ENCODE measurements around the gene CD320.

- TF ChIP-seq, protein P1, sequence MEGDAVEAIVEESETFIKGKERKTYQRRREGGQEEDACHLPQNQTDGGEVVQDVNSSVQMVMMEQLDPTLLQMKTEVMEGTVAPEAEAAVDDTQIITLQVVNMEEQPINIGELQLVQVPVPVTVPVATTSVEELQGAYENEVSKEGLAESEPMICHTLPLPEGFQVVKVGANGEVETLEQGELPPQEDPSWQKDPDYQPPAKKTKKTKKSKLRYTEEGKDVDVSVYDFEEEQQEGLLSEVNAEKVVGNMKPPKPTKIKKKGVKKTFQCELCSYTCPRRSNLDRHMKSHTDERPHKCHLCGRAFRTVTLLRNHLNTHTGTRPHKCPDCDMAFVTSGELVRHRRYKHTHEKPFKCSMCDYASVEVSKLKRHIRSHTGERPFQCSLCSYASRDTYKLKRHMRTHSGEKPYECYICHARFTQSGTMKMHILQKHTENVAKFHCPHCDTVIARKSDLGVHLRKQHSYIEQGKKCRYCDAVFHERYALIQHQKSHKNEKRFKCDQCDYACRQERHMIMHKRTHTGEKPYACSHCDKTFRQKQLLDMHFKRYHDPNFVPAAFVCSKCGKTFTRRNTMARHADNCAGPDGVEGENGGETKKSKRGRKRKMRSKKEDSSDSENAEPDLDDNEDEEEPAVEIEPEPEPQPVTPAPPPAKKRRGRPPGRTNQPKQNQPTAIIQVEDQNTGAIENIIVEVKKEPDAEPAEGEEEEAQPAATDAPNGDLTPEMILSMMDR (IDR thresholded peaks at IDR 0.05 in 2 of 3, conservative IDR thresholded peaks at IDR 0.05 in 1 of 3; ENCODE audit: control insufficient read depth in 2 of 3, extremely low read depth in 1 of 3, insufficient read depth in 1 of 3, low read depth in 3 of 3, low read length in 3 of 3) = no peak
- TF ChIP-seq STAT3 (IDR thresholded peaks at IDR 0.05; ENCODE audit: low read depth, low read length) = no peak
- no peak for TF ChIP-seq POLR2AphosphoS5 (IDR thresholded peaks at IDR 0.05; ENCODE audit: low read length)
- TF ChIP-seq HDAC6 (IDR thresholded peaks at IDR 0.05; ENCODE audit: unreplicated experiment) = no peak
- TF ChIP-seq POLR2AphosphoS2 (IDR thresholded peaks at IDR 0.05; ENCODE audit: low read depth, low read length) = no peak
- no peak for TF ChIP-seq GABPA (IDR thresholded peaks at IDR 0.05; ENCODE audit: low read depth)
- no peak for TF ChIP-seq RAD51 (IDR thresholded peaks at IDR 0.05)
- TF ChIP-seq, protein P2, sequence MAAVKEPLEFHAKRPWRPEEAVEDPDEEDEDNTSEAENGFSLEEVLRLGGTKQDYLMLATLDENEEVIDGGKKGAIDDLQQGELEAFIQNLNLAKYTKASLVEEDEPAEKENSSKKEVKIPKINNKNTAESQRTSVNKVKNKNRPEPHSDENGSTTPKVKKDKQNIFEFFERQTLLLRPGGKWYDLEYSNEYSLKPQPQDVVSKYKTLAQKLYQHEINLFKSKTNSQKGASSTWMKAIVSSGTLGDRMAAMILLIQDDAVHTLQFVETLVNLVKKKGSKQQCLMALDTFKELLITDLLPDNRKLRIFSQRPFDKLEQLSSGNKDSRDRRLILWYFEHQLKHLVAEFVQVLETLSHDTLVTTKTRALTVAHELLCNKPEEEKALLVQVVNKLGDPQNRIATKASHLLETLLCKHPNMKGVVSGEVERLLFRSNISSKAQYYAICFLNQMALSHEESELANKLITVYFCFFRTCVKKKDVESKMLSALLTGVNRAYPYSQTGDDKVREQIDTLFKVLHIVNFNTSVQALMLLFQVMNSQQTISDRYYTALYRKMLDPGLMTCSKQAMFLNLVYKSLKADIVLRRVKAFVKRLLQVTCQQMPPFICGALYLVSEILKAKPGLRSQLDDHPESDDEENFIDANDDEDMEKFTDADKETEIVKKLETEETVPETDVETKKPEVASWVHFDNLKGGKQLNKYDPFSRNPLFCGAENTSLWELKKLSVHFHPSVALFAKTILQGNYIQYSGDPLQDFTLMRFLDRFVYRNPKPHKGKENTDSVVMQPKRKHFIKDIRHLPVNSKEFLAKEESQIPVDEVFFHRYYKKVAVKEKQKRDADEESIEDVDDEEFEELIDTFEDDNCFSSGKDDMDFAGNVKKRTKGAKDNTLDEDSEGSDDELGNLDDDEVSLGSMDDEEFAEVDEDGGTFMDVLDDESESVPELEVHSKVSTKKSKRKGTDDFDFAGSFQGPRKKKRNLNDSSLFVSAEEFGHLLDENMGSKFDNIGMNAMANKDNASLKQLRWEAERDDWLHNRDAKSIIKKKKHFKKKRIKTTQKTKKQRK (IDR thresholded peaks at IDR 0.05; ENCODE audit: low read depth, low read length) = no peak
- no peak for TF ChIP-seq ETV6 (conservative IDR thresholded peaks at IDR 0.05 in 1 of 2, IDR thresholded peaks at IDR 0.05 in 1 of 2; ENCODE audit: borderline replicate concordance in 1 of 2, low read depth in 1 of 2)
- TF ChIP-seq MYC (IDR thresholded peaks at IDR 0.05; ENCODE audit: insufficient read depth, insufficient read length, insufficient replicate concordance, low read length, severe bottlenecking) = no peak
- TF ChIP-seq STAT1 (conservative IDR thresholded peaks at IDR 0.05) = no peak
- TF ChIP-seq CBX3 (IDR thresholded peaks at IDR 0.05; ENCODE audit: borderline replicate concordance, low read depth) = no peak
- no peak for TF ChIP-seq EP300 (IDR thresholded peaks at IDR 0.05; ENCODE audit: borderline replicate concordance in 1 of 2, control insufficient read depth in 1 of 2, low read depth in 2 of 2, low read length in 2 of 2)
Measured at GRCh38 chr19:8265872-8266271, 42.3 kb downstream of the CD320 start.
